Measurements from ENCODE around the gene BRPF3.

BRPF3 gene

DNA sequence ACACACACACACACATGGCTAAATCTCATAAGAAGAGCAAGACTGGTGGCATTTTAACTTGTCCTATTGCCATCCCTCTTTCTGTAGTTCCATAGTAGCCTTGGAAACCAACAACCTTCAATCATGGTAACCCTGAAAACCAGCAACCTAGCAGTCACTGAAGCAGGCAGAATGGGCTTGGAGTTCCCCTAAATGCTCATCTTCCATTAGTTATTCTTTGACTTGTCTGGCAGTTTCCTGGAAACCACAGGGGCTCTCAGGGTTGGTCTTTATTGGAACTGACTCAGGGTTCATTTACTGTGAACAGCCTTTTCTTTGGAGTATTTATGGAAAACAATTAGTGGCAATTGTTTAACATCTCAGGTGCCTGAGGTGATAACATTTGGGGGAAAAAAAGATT, 19.4 kb upstream of the BRPF3 start:
- no peak overlapping the region for H3K4me3 ChIP-seq (ENCODE audit: insufficient read depth, low read depth, low read length)
- H3K27ac ChIP-seq (ENCODE audit: insufficient read depth, low read depth, low read length, poor library complexity, severe bottlenecking) = no peak overlapping the region
- H3K36me3 ChIP-seq (ENCODE audit: control insufficient read depth, insufficient read depth, low read length) = no peaks in the 10 kb centered on the region
- H3K4me1 ChIP-seq (ENCODE audit: control insufficient read depth, insufficient read depth, low read length) = no peaks in the 10 kb centered on the region
- H3K27me3 ChIP-seq (ENCODE audit: control insufficient read depth, insufficient read depth, low read length, poor library complexity, severe bottlenecking) = no peaks in the 10 kb centered on the region
- H3K9me3 ChIP-seq (ENCODE audit: control insufficient read depth, low read length) = no peaks in the 10 kb centered on the region

DNA sequence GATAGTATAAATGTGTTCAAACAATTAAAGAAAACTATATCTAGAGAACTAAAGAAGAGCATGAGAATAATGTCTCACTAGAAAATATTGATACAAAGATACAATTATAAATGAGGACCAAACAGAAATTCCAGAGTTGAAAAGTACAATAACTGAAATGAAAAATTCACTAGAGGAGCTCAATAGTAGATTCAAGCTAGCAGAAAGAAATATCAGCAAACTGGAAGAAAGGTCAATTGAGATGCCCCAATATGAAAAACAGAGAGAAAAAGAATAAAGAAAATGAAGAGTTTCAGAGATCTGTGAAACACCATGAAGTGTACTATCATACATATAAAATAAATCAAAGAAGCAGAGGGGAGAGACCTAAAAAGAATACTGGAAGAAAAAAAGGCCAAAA, 18.0 kb upstream of the BRPF3 start:
- Histone ChIP-seq H3K4me1 (ENCODE audit: control insufficient read depth, insufficient read depth, low read length) (no peaks in the 10 kb centered on the region), H3K4me3 (ENCODE audit: insufficient read depth, low read depth, low read length) (no peak overlapping the region), H3K36me3 (ENCODE audit: control insufficient read depth, insufficient read depth, low read length) (no peaks in the 10 kb centered on the region), H3K27me3 (ENCODE audit: control insufficient read depth, insufficient read depth, low read length, poor library complexity, severe bottlenecking) (no peaks in the 10 kb centered on the region), H3K27ac (ENCODE audit: insufficient read depth, low read depth, low read length, poor library complexity, severe bottlenecking) (no peak overlapping the region), H3K9me3 (ENCODE audit: control insufficient read depth, low read length) (no peaks in the 10 kb centered on the region)

DNA sequence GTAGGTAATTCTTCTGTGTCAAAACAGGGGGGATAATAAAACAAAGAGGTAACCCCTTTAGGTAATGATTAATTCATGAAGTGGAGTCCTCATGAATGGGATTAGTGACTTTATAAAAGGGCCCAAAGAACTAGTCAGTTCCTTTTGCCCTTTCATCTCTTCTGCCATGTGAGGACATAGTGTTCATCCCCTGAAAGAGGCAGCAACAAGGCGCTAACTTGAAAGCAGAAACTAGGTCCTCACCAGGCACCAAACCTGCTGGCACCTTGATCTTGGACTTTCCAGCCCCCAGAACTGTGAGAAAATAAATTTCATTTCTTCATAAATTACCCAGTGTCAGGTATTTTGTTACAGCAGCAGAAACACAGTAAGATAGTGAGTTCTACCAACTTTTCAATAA, 16.4 kb upstream of the BRPF3 start:
- no peak overlapping the region for H3K27ac ChIP-seq (ENCODE audit: insufficient read depth, low read depth, low read length, poor library complexity, severe bottlenecking)

DNA sequence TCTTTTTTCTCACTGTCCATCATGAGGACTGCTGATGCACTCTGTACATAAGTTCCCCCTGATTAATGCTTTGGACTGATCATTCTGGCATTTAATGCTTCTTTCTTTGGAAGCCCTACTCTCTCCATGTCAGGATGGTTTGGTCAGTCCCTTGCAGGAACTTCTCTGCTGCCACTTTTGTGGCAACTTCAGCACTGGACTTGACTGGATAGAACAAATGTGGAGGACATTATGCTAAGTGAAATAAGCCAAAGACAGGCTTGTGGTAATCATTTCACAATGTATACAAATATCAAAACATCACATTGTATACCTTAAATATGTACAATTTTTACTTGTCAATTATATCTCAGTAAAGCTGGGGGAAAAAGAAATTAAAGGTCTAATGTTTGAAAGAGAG, 12.2 kb upstream of the BRPF3 start:
- no peaks in the 10 kb centered on the region for H3K9me3 ChIP-seq (ENCODE audit: control insufficient read depth, low read length)
- H3K36me3 ChIP-seq (ENCODE audit: control insufficient read depth, insufficient read depth, low read length) = no peaks in the 10 kb centered on the region
- H3K4me1 ChIP-seq (ENCODE audit: control insufficient read depth, insufficient read depth, low read length) = no peaks in the 10 kb centered on the region
- no peak overlapping the region for H3K27ac ChIP-seq (ENCODE audit: insufficient read depth, low read depth, low read length, poor library complexity, severe bottlenecking)
- H3K27me3 ChIP-seq (ENCODE audit: control insufficient read depth, insufficient read depth, low read length, poor library complexity, severe bottlenecking) = no peaks in the 10 kb centered on the region
- no peak overlapping the region for H3K4me3 ChIP-seq (ENCODE audit: insufficient read depth, low read depth, low read length)

More for the DNA sequence above, 16.4 kb upstream of the BRPF3 start:
- 84 to 85% methylated on average over 1 of the region's 1 CpG for WGBS, 2 experiments
- no peaks in the 10 kb centered on the region for H3K27me3 ChIP-seq (ENCODE audit: control insufficient read depth, insufficient read depth, low read length, poor library complexity, severe bottlenecking)
- H3K9me3 ChIP-seq (ENCODE audit: control insufficient read depth, low read length) = no peaks in the 10 kb centered on the region
- no peaks in the 10 kb centered on the region for H3K36me3 ChIP-seq (ENCODE audit: control insufficient read depth, insufficient read depth, low read length)
- no peak overlapping the region for H3K4me3 ChIP-seq (ENCODE audit: insufficient read depth, low read depth, low read length)
- H3K4me1 ChIP-seq (ENCODE audit: control insufficient read depth, insufficient read depth, low read length) = no peaks in the 10 kb centered on the region

DNA sequence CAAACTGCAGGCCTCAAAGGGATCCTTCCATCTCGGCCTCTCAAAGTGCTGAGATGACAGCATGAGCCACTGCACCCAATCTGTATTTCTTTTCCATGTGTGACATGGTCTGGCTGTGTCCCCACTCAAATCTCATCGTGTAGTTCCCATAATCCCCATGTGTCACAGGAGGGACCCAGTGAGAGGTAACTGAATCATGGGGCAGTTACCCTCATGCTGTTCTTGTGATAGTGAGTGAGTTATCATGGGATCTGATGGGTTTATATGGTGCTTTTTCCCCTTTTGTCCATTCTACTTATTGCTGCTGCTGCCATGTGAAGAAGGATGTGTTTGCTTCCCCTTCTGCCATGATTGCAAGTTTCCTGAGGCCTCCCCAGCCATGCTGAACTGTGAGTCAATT, 10.3 kb upstream of the BRPF3 start:
- H3K36me3 ChIP-seq (ENCODE audit: control insufficient read depth, insufficient read depth, low read length) = no peaks in the 10 kb centered on the region

DNA sequence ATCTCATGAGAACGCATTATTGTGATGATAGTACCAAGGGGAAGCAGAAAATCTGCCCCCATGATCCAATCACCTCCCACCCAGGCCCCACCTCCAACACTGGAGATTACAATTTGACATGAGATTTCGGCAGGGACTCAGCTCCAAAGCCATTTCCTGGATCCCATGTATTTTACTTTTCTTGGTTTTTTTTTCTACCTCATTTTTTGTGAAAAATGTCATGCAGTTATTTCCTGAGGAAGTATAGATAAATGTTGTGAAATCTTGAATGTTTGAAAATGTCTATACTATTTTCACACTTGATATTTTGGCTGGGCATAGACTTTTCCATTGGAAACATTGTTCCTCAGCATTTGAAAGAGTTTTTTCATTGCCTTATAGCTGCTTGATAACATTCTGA, 9.1 kb upstream of the BRPF3 start:
- H3K4me1 ChIP-seq (ENCODE audit: control insufficient read depth, insufficient read depth, low read length) = no peaks in the 10 kb centered on the region
- no peak overlapping the region for H3K4me3 ChIP-seq (ENCODE audit: insufficient read depth, low read depth, low read length)
- no peaks in the 10 kb centered on the region for H3K27me3 ChIP-seq (ENCODE audit: control insufficient read depth, insufficient read depth, low read length, poor library complexity, severe bottlenecking)
- H3K9me3 ChIP-seq (ENCODE audit: control insufficient read depth, low read length) = no peaks in the 10 kb centered on the region
- H3K36me3 ChIP-seq (ENCODE audit: control insufficient read depth, insufficient read depth, low read length) = no peaks in the 10 kb centered on the region
- no peak overlapping the region for H3K27ac ChIP-seq (ENCODE audit: insufficient read depth, low read depth, low read length, poor library complexity, severe bottlenecking)
- WGBS, 2 experiments = 85 to 91% methylated on average over 2 of the region's 2 CpGs

More for the DNA sequence above, 10.3 kb upstream of the BRPF3 start:
- Histone ChIP-seq H3K4me3 (ENCODE audit: insufficient read depth, low read depth, low read length) (no peak overlapping the region), H3K27ac (ENCODE audit: insufficient read depth, low read depth, low read length, poor library complexity, severe bottlenecking) (no peak overlapping the region), H3K27me3 (ENCODE audit: control insufficient read depth, insufficient read depth, low read length, poor library complexity, severe bottlenecking) (no peaks in the 10 kb centered on the region), H3K4me1 (ENCODE audit: control insufficient read depth, insufficient read depth, low read length) (no peaks in the 10 kb centered on the region), H3K9me3 (ENCODE audit: control insufficient read depth, low read length) (no peaks in the 10 kb centered on the region)
- 96 to 98% methylated on average over 2 of the region's 2 CpGs for WGBS, 2 experiments

DNA sequence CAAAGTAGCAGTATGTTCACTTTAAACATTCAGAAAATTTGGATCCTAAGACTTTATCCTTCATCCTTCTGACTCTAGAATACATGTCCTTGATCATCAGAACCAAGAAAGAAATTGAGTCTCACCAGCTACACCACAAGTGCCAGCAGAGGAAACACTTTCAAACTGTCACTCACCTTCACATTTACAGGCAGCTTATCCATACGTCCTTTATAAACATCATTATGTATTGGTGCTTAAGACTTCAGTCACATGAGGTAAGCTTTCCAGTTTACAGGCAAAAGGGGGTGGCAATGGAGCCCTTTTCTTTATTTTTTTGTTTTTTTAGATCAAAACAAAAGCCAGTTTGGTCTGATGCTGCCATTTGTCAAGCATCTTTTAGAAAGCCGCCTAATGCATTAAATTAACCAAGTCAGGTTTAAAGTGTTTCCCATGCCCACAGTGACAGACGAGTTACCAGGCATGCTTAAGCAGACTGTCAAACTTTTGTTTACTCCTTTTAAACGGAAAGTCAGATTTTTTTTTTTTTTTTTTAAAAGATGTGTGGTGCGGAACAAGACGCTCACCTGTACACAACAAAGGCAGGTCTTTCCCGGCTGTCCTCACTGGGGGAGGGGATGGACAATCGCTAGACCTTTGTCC, 952 bp upstream of the BRPF3 start:
- H3K27ac ChIP-seq (ENCODE audit: insufficient read depth, low read depth, low read length, poor library complexity, severe bottlenecking) = peak overlapping the region; percentile 95

DNA sequence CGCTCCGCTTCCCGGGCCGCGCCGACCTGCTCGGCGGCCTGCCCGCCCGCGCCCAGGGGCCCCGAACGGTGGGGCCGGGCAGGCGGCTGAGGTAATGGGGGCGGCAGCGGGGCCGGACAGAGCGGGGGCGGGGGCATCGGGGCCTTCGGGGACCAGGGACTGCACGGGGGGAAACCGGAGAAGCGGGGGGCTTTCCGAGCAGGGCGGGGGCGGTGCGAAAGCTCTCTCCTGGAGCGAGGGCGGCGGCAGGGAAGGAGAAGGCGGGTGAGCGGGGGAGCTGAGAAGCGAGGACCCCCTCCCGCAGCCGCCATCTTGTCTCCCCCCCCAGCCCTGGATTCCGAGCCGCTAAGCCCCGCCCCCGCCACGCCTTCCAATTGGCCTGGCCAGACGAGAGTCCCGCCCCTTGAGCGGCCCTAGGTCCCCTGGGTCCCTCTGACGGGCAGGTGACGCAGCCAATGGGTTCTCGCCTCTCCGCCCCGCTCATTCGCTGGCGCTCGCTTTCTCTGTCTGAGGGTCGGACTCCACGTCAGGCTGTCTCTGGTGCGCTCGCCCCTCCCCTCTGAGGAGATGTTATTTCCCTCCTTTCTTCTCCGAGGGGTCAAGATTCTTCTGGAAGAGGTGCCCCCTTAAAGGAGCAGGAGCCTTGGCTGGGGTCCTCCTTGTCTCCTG, 470 bp downstream of the BRPF3 start:
- Histone ChIP-seq H3K4me1 (ENCODE audit: control insufficient read depth, insufficient read depth, low read length) (no peaks in the 10 kb centered on the region), H3K4me3 (ENCODE audit: insufficient read depth, low read depth, low read length) (peak overlapping the region; percentile 71), H3K27me3 (ENCODE audit: control insufficient read depth, insufficient read depth, low read length, poor library complexity, severe bottlenecking) (no peaks in the 10 kb centered on the region), H3K36me3 (ENCODE audit: control insufficient read depth, insufficient read depth, low read length) (peaks cover 17% of the 10 kb centered on the region), H3K9me3 (ENCODE audit: control insufficient read depth, low read length) (no peaks in the 10 kb centered on the region), H3K27ac (ENCODE audit: insufficient read depth, low read depth, low read length, poor library complexity, severe bottlenecking) (peak overlapping the region; percentile 95)
- 0% methylated on average over 58 of the region's 58 CpGs for WGBS, 2 experiments

More for the DNA sequence above, 952 bp upstream of the BRPF3 start:
- no peaks in the 10 kb centered on the region for H3K9me3 ChIP-seq (ENCODE audit: control insufficient read depth, low read length)
- 17% methylated on average over 8 of the region's 8 CpGs for WGBS, 2 experiments
- no peaks in the 10 kb centered on the region for H3K4me1 ChIP-seq (ENCODE audit: control insufficient read depth, insufficient read depth, low read length)
- peaks cover 3% of the 10 kb centered on the region for H3K36me3 ChIP-seq (ENCODE audit: control insufficient read depth, insufficient read depth, low read length)
- H3K27me3 ChIP-seq (ENCODE audit: control insufficient read depth, insufficient read depth, low read length, poor library complexity, severe bottlenecking) = no peaks in the 10 kb centered on the region
- H3K4me3 ChIP-seq (ENCODE audit: insufficient read depth, low read depth, low read length) = peak overlapping the region; percentile 71

DNA sequence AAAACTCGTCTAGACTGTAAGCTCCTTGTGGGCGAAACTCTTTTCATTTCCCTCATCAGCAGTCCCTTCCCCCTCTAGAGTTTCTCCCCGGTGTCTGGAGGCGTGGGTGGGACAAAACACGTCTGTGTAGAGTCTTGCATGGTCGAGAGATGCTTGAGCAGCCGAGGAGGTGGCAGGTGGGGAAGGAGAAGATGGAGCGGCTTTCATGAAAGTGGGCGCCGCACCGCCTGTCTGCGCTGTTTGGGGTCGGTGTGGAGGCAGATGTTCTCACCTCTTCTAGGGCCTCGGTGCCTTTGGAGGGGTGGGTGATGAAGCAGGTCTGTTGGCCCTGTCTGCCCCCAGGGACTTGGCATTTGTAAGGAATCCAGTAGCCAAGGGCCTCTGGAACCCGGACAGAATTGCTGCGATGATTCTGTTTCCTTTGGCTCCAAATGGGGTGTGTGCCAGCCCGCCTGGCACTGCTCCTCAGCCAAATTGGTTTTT, 1.2 kb downstream of the BRPF3 start:
- no peaks in the 10 kb centered on the region for H3K9me3 ChIP-seq (ENCODE audit: control insufficient read depth, low read length)
- peaks cover 24% of the 10 kb centered on the region for H3K36me3 ChIP-seq (ENCODE audit: control insufficient read depth, insufficient read depth, low read length)
- no peak overlapping the region for H3K27ac ChIP-seq (ENCODE audit: insufficient read depth, low read depth, low read length, poor library complexity, severe bottlenecking)
- no peaks in the 10 kb centered on the region for H3K27me3 ChIP-seq (ENCODE audit: control insufficient read depth, insufficient read depth, low read length, poor library complexity, severe bottlenecking)
- H3K4me3 ChIP-seq (ENCODE audit: insufficient read depth, low read depth, low read length) = peak overlapping the region; percentile 71
- WGBS, 2 experiments = 74 to 75% methylated on average over 17 of the region's 17 CpGs
- no peaks in the 10 kb centered on the region for H3K4me1 ChIP-seq (ENCODE audit: control insufficient read depth, insufficient read depth, low read length)

DNA sequence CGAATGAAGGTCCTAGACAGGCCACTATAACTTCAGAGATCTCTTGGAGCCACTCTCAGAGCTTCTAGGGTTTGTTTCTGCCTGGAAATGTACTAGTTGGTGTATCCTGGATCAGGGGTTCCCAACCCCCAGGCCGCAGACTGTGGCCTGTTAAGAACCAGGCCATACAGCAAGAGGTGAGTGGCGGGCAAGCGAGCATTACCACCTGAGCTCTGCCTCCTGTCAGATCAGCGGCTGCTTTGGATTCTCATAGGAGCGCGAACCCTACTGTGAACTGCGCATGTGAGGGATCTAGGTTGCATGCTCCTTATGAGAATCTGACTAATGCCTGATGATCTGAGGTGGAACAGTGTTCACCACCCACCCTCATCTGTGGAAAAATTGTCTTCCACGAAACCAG, 2.4 kb downstream of the BRPF3 start:
- 94 to 95% methylated on average over 9 of the region's 9 CpGs for WGBS, 2 experiments
- H3K4me1 ChIP-seq (ENCODE audit: control insufficient read depth, insufficient read depth, low read length) = no peaks in the 10 kb centered on the region
- no peak overlapping the region for H3K27ac ChIP-seq (ENCODE audit: insufficient read depth, low read depth, low read length, poor library complexity, severe bottlenecking)
- no peaks in the 10 kb centered on the region for H3K9me3 ChIP-seq (ENCODE audit: control insufficient read depth, low read length)
- no peak overlapping the region for H3K4me3 ChIP-seq (ENCODE audit: insufficient read depth, low read depth, low read length)
- H3K36me3 ChIP-seq (ENCODE audit: control insufficient read depth, insufficient read depth, low read length) = peaks cover 32% of the 10 kb centered on the region
- H3K27me3 ChIP-seq (ENCODE audit: control insufficient read depth, insufficient read depth, low read length, poor library complexity, severe bottlenecking) = no peaks in the 10 kb centered on the region

Data from ectodermal cell (in vitro differentiated cells).